Measurements from ENCODE around the gene KIF21B.
"Not testable (repeated sequence)": the region's sequence is repeated elsewhere in the genome, so short reads cannot be mapped to it uniquely, and the experiment has no call there.

The KIF21B gene

DNA sequence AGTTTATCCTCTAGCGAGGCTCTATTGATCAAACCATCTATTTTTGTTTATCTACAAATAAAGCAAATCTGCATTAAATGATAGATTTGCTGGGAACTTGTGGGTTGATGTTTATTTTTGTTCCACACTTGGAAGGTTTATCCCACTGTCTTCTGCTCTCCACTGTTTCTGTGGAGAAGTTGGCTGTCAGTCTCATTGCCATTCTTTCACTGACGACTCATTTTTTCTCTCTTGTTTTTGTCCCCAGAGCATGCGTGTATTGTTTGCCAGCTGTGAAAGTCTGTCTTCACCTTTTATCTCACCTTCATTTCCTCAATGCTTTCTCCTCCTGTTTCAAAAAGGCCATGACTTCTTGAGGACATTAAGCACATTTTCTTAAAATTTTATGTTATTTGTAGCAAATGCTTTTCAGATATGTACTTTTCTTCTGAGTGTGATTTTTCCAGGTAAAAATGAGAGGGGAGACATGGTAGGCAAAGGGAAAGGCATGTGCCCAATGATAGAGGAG lies 76.4 kb downstream of the KIF21B start:
- Histone ChIP-seq H3K27me3 (ENCODE audit: insufficient read depth, low read length) (no peaks in the 10 kb centered on the region), H3K9ac (ENCODE audit: low read length) (no peak overlapping the region), H4K20me1 (ENCODE audit: insufficient read depth, low read length) (no peaks in the 10 kb centered on the region), H3K27ac (ENCODE audit: low read depth, low read length, poor library complexity, severe bottlenecking) (no peak overlapping the region), H3K4me1 (ENCODE audit: insufficient read depth, low read length, severe bottlenecking) (no peaks in the 10 kb centered on the region), H3K9me3 (ENCODE audit: low read length) (no peaks in the 10 kb centered on the region), H3K4me3 (ENCODE audit: low read depth, low read length, poor library complexity, severe bottlenecking) (no peak overlapping the region), H3K4me2 (ENCODE audit: low read length) (no peak overlapping the region), H3K79me2 (ENCODE audit: insufficient read depth, low read length) (no peaks in the 10 kb centered on the region), H3K36me3 (ENCODE audit: insufficient read depth, low read length) (no peaks in the 10 kb centered on the region), H2AFZ (ENCODE audit: low read length) (no peak overlapping the region), H3F3A (ENCODE audit: insufficient read depth, low read length) (no peaks in the 10 kb centered on the region), H3K9me2 (ENCODE audit: low read depth, low read length) (no peaks in the 10 kb centered on the region)
- TF ChIP-seq EZH2 (IDR thresholded peaks at IDR 0.05; ENCODE audit: borderline replicate concordance, low read length) = no peak
- TF ChIP-seq, protein P1, sequence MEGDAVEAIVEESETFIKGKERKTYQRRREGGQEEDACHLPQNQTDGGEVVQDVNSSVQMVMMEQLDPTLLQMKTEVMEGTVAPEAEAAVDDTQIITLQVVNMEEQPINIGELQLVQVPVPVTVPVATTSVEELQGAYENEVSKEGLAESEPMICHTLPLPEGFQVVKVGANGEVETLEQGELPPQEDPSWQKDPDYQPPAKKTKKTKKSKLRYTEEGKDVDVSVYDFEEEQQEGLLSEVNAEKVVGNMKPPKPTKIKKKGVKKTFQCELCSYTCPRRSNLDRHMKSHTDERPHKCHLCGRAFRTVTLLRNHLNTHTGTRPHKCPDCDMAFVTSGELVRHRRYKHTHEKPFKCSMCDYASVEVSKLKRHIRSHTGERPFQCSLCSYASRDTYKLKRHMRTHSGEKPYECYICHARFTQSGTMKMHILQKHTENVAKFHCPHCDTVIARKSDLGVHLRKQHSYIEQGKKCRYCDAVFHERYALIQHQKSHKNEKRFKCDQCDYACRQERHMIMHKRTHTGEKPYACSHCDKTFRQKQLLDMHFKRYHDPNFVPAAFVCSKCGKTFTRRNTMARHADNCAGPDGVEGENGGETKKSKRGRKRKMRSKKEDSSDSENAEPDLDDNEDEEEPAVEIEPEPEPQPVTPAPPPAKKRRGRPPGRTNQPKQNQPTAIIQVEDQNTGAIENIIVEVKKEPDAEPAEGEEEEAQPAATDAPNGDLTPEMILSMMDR (IDR thresholded peaks at IDR 0.05; ENCODE audit: low read length) = no peak

DNA sequence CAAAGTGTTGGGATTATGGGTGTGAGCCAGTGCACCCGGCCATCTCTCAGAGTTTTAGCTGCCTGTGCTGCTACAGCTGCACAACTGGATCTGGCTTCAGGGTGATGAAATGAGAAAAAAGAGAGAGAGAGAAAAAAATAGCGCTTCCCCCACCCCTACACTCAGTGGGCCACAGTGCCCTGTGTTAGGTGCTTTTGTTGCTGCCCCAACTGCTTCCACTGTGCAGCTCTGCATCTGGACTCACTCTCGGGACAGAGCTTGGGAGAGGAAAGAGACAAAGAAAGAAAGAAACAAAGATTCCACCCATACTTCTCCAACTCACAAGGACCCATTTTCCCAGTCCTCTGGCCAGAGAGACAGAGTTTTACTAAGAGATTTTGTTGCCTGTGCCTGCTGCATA lies 78.4 kb downstream of the KIF21B start:
- TF ChIP-seq, protein P1 (IDR thresholded peaks at IDR 0.05; ENCODE audit: low read length) = no peak
- no peak for TF ChIP-seq EZH2 (IDR thresholded peaks at IDR 0.05; ENCODE audit: borderline replicate concordance, low read length)
- no peaks in the 10 kb centered on the region for H3K36me3 ChIP-seq (ENCODE audit: insufficient read depth, low read length)
- H3F3A ChIP-seq (ENCODE audit: insufficient read depth, low read length) = no peaks in the 10 kb centered on the region
- H3K9me3 ChIP-seq (ENCODE audit: low read length) = no peaks in the 10 kb centered on the region
- no peak overlapping the region for H3K27ac ChIP-seq (ENCODE audit: low read depth, low read length, poor library complexity, severe bottlenecking)
- no peak overlapping the region for H3K4me3 ChIP-seq (ENCODE audit: low read depth, low read length, poor library complexity, severe bottlenecking)
- no peaks in the 10 kb centered on the region for H3K27me3 ChIP-seq (ENCODE audit: insufficient read depth, low read length)
- H3K9me2 ChIP-seq (ENCODE audit: low read depth, low read length) = no peaks in the 10 kb centered on the region
- H3K9ac ChIP-seq (ENCODE audit: low read length) = no peak overlapping the region
- no peak overlapping the region for H3K4me2 ChIP-seq (ENCODE audit: low read length)
- H2AFZ ChIP-seq (ENCODE audit: low read length) = no peak overlapping the region
- no peaks in the 10 kb centered on the region for H3K4me1 ChIP-seq (ENCODE audit: insufficient read depth, low read length, severe bottlenecking)
- no peaks in the 10 kb centered on the region for H3K79me2 ChIP-seq (ENCODE audit: insufficient read depth, low read length)
- H4K20me1 ChIP-seq (ENCODE audit: insufficient read depth, low read length) = no peaks in the 10 kb centered on the region

DNA sequence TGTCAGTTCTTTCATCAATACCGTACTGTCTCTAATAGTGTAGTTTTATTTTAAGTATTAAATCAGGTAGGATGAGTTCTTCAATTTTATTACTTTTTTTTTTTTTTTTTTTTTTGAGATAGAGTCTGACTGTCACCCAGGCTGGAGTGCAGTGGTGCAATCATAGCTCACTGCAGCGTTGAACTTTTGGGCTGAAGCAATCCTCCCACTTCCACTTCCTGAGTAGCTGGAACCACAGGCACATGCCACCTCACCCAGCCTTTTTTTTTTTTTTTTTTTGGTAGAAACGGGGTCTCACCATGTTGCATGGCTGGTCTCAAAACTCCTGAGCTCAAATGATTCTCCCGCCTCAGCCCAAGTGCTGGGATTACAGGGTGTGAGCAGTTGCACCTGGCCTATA lies 84.6 kb downstream of the KIF21B start:
- no peak overlapping the region for H3K27ac ChIP-seq (ENCODE audit: low read depth, low read length, poor library complexity, severe bottlenecking)
- no peaks in the 10 kb centered on the region for H3K9me2 ChIP-seq (ENCODE audit: low read depth, low read length)
- no peaks in the 10 kb centered on the region for H3F3A ChIP-seq (ENCODE audit: insufficient read depth, low read length)
- H3K4me2 ChIP-seq (ENCODE audit: low read length) = no peak overlapping the region
- TF ChIP-seq, protein P1 (IDR thresholded peaks at IDR 0.05; ENCODE audit: low read length) = no peak
- TF ChIP-seq EZH2 (IDR thresholded peaks at IDR 0.05; ENCODE audit: borderline replicate concordance, low read length) = no peak
- H3K27me3 ChIP-seq (ENCODE audit: insufficient read depth, low read length) = no peaks in the 10 kb centered on the region
- H3K79me2 ChIP-seq (ENCODE audit: insufficient read depth, low read length) = no peaks in the 10 kb centered on the region
- H2AFZ ChIP-seq (ENCODE audit: low read length) = no peak overlapping the region
- H3K4me1 ChIP-seq (ENCODE audit: insufficient read depth, low read length, severe bottlenecking) = no peaks in the 10 kb centered on the region
- H3K4me3 ChIP-seq (ENCODE audit: low read depth, low read length, poor library complexity, severe bottlenecking) = no peak overlapping the region
- H3K9ac ChIP-seq (ENCODE audit: low read length) = no peak overlapping the region
- no peaks in the 10 kb centered on the region for H3K36me3 ChIP-seq (ENCODE audit: insufficient read depth, low read length)
- no peaks in the 10 kb centered on the region for H4K20me1 ChIP-seq (ENCODE audit: insufficient read depth, low read length)
- H3K9me3 ChIP-seq (ENCODE audit: low read length) = no peaks in the 10 kb centered on the region

DNA sequence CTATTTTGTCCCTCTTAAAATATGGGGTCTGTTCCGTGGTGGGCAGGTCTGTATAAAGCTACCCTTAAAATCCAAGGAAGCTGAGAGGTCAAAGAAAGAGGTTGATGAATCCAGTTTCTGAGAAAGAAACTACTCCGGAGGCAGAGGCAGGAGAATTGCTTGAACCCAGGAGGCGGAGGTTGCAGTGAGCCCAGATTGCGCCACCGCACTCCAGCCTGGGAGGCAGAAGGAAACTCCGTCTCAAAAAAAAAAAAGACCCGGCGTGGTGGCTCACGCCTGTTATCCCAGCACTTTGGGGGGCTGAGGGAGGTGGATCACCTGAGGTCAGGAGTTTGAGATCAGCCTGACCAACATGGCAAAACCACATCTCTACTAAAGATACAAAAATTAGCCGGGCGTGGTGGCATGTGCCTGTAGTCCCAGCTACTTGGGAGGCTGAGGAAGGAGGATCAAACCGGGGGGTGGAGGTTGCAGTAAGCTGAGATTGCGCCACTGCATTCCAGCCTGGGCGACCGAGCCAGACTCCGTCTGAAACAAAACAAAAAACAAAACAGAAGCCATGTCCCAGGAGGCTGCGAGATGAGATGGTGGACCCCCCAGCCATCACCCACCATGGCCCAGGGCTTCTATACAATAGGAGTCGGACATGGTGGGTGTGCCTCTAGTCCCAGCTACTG lies 88.1 kb downstream of the KIF21B start:
- not testable (repeated sequence) for H3K79me2 ChIP-seq (ENCODE audit: insufficient read depth, low read length); H2AFZ ChIP-seq (ENCODE audit: low read length); H3K4me3 ChIP-seq (ENCODE audit: low read depth, low read length, poor library complexity, severe bottlenecking); H3F3A ChIP-seq (ENCODE audit: insufficient read depth, low read length); H3K36me3 ChIP-seq (ENCODE audit: insufficient read depth, low read length); H3K4me1 ChIP-seq (ENCODE audit: insufficient read depth, low read length, severe bottlenecking); H4K20me1 ChIP-seq (ENCODE audit: insufficient read depth, low read length); H3K9ac ChIP-seq (ENCODE audit: low read length); H3K27me3 ChIP-seq (ENCODE audit: insufficient read depth, low read length); H3K9me3 ChIP-seq (ENCODE audit: low read length); H3K9me2 ChIP-seq (ENCODE audit: low read depth, low read length); H3K4me2 ChIP-seq (ENCODE audit: low read length); H3K27ac ChIP-seq (ENCODE audit: low read depth, low read length, poor library complexity, severe bottlenecking)

Measured in OCI-LY1 (cell line).